GM12878 (cell line): ENCODE measurements around the gene SUFU. TPM values are rescaled to one million over a fixed set of nuclear protein-coding genes. Genes with fewer than 3 reads are reported as not detected.

ENCODE experiments used
- CHD1 ChIP-seq: IDR thresholded peaks from 2 replicates; pipeline ENCODE4 v1.6.1; 2012; ENCODE audit warnings: low read depth, low read length, improper control_type of control experiment
- CHD4 ChIP-seq: fragments of 200-600 bp; sonication (generic); IDR thresholded peaks from 2 replicates; pipeline ENCODE4 v1.6.1; 2016; ENCODE audit warnings: mild to moderate bottlenecking
- ESRRA ChIP-seq: IDR thresholded peaks from 2 replicates; pipeline ENCODE4 v1.6.1; 2012; ENCODE audit warnings: mild to moderate bottlenecking, low read length, improper control_type of control experiment
- GABPA ChIP-seq: IDR thresholded peaks from 2 replicates; pipeline ENCODE4 v1.6.1; 2014; ENCODE audit warnings: antibody characterized with exemption, low read depth, mild to moderate bottlenecking, inconsistent platforms
- HDGF ChIP-seq: fragments of 450-650 bp; IDR thresholded peaks from 2 replicates; pipeline ENCODE4 v1.6.1; 2016; ENCODE audit warnings: antibody characterized with exemption
- JUND ChIP-seq: IDR thresholded peaks from 2 replicates; pipeline ENCODE4 v1.6.1; 2012; ENCODE audit warnings: low read depth, mild to moderate bottlenecking, low read length, improper control_type of control experiment, moderate library complexity
- LARP7 ChIP-seq: fragments of 450-650 bp; IDR thresholded peaks from 2 replicates; pipeline ENCODE4 v1.6.1; 2017; ENCODE audit warnings: mild to moderate bottlenecking
- MLLT1 ChIP-seq: fragments of 450-650 bp; IDR thresholded peaks from 2 replicates; pipeline ENCODE4 v1.6.1; 2016; ENCODE audit warnings: mild to moderate bottlenecking
- MYC ChIP-seq: IDR thresholded peaks from 2 replicates; pipeline ENCODE4 v1.6.1; 2011; ENCODE audit warnings: mild to moderate bottlenecking, low read length, moderate library complexity, inconsistent platforms; ENCODE audit not compliant: insufficient read depth, insufficient replicate concordance, insufficient read length, severe bottlenecking
- NBN ChIP-seq: fragments of 450-650 bp; IDR thresholded peaks from 2 replicates; pipeline ENCODE4 v1.6.1; 2016
- NR2F1 ChIP-seq: fragments of 450-650 bp; conservative IDR thresholded peaks from 2 replicates; pipeline ENCODE4 v1.6.1; 2017; ENCODE audit warnings: mild to moderate bottlenecking
- PBX3 ChIP-seq: IDR thresholded peaks from 2 replicates; pipeline ENCODE4 v1.6.1; 2011; ENCODE audit warnings: mild to moderate bottlenecking, low read depth, low read length, moderate library complexity; ENCODE audit not compliant: insufficient replicate concordance
- POLR2AphosphoS2 ChIP-seq: IDR thresholded peaks from 2 replicates; pipeline ENCODE4 v1.6.1; 2011; ENCODE audit warnings: low read depth, mild to moderate bottlenecking, low read length, improper control_type of control experiment, moderate library complexity
- POLR2AphosphoS5 ChIP-seq: IDR thresholded peaks from 2 replicates; pipeline ENCODE4 v1.6.1; 2011; ENCODE audit warnings: mild to moderate bottlenecking, low read length, inconsistent platforms
- POU2F2 ChIP-seq: IDR thresholded peaks from 3 replicates; pipeline ENCODE4 v1.6.1; 2011; ENCODE audit warnings: low read depth, mild to moderate bottlenecking, low read length, borderline replicate concordance
- RAD51 ChIP-seq: fragments of 450-650 bp; IDR thresholded peaks from 2 replicates; pipeline ENCODE4 v1.6.1; 2016; ENCODE audit warnings: moderate library complexity, mild to moderate bottlenecking, inconsistent platforms
- RUNX3 ChIP-seq: IDR thresholded peaks from 2 replicates; pipeline ENCODE4 v1.6.1; 2012; ENCODE audit warnings: low read length, inconsistent platforms
- STAT1 ChIP-seq: fragments of 450-650 bp; conservative IDR thresholded peaks from 2 replicates; pipeline ENCODE4 v1.6.1; 2014; ENCODE audit warnings: antibody characterized with exemption, mild to moderate bottlenecking
- USF2 ChIP-seq: IDR thresholded peaks from 2 replicates; pipeline ENCODE4 v1.6.1; 2011; ENCODE audit warnings: low read depth, low read length, improper control_type of control experiment, borderline replicate concordance
- polyA plus RNA-seq, 11 experiments: library from polyadenylated mRNA; depleted of rRNA in 4 of 11; unstranded in 6 of 11; stranded (reverse) in 5 of 11; fragments of >200 nt; fragmentation: Nextera tagmentation in 4 of 11; fragmentation: Illumina TruSeq in 1 of 11; extraction: Ambion mirVana in 4 of 11; extraction: Trizol in 1 of 11; gene quantifications; 1 replicate in 1 of 11; 2 replicates in 10 of 11; pipeline versions ENCODE4 v1.2.1 to v1.2.3, GENCODE V29; 2011 to 2016; ENCODE audit warnings: inconsistent platforms in 2 of 11, missing spikeins in 2 of 11, low read depth in 1 of 11
- total RNA-seq, 4 experiments: library from RNA; depleted of rRNA in 3 of 4; stranded (reverse); fragments of >200 nt in 3 of 4; fragmentation: Illumina TruSeq in 1 of 4; extraction: Trizol in 1 of 4; gene quantifications; 2 replicates each; pipeline versions ENCODE4 v1.2.1 to v1.2.3, GENCODE V29; 2013 to 2021
- TF ChIP-seq, protein P1 (sequence below): fragments of 450-650 bp; IDR thresholded peaks from 2 replicates; pipeline ENCODE4 v1.6.1; 2017; ENCODE audit warnings: low read depth, mild to moderate bottlenecking, moderate library complexity
- TF ChIP-seq, protein P2 (sequence below): fragments of 450-650 bp; IDR thresholded peaks from 2 replicates; pipeline ENCODE4 v1.6.1; 2017; ENCODE audit warnings: mild to moderate bottlenecking
- TF ChIP-seq, protein P3 (sequence below): IDR thresholded peaks from 2 replicates; pipeline ENCODE4 v1.6.1; 2011; ENCODE audit warnings: borderline replicate concordance, low read depth, mild to moderate bottlenecking, moderate library complexity, low read length; ENCODE audit not compliant: insufficient read depth, poor library complexity, severe bottlenecking

The SUFU gene
- total and polyA plus RNA-seq, 10 of the 15 experiments (the other 5 are each of a cell fraction or from before 2014, with no cell fraction given) = 0.68 to 7.7 (median 2.4) TPM

- no peak for TF ChIP-seq PBX3
- TF ChIP-seq, protein P1, sequence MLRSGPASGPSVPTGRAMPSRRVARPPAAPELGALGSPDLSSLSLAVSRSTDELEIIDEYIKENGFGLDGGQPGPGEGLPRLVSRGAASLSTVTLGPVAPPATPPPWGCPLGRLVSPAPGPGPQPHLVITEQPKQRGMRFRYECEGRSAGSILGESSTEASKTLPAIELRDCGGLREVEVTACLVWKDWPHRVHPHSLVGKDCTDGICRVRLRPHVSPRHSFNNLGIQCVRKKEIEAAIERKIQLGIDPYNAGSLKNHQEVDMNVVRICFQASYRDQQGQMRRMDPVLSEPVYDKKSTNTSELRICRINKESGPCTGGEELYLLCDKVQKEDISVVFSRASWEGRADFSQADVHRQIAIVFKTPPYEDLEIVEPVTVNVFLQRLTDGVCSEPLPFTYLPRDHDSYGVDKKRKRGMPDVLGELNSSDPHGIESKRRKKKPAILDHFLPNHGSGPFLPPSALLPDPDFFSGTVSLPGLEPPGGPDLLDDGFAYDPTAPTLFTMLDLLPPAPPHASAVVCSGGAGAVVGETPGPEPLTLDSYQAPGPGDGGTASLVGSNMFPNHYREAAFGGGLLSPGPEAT = no peak
- no peak for TF ChIP-seq ESRRA
- no peak for TF ChIP-seq HDGF
- TF ChIP-seq RUNX3 = peak; percentile 76
- TF ChIP-seq NR2F1 = no peak
- no peak for TF ChIP-seq MYC
- no peak for TF ChIP-seq USF2
- TF ChIP-seq, protein P2, sequence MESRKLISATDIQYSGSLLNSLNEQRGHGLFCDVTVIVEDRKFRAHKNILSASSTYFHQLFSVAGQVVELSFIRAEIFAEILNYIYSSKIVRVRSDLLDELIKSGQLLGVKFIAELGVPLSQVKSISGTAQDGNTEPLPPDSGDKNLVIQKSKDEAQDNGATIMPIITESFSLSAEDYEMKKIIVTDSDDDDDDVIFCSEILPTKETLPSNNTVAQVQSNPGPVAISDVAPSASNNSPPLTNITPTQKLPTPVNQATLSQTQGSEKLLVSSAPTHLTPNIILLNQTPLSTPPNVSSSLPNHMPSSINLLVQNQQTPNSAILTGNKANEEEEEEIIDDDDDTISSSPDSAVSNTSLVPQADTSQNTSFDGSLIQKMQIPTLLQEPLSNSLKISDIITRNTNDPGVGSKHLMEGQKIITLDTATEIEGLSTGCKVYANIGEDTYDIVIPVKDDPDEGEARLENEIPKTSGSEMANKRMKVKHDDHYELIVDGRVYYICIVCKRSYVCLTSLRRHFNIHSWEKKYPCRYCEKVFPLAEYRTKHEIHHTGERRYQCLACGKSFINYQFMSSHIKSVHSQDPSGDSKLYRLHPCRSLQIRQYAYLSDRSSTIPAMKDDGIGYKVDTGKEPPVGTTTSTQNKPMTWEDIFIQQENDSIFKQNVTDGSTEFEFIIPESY = no peak; the same call in 1 of the 2 replicates
- TF ChIP-seq MLLT1 = 0 out of 2 replicates have a peak, but pooled peaks have one; percentile 26
- peak; percentile 39 for TF ChIP-seq GABPA
- TF ChIP-seq CHD1 = no peak
- TF ChIP-seq POU2F2 = no peak; the same call in 2 of the 3 replicates
- TF ChIP-seq JUND = no peak
- no peak for TF ChIP-seq RAD51
- TF ChIP-seq STAT1 = no peak
- TF ChIP-seq POLR2AphosphoS5 = no peak
- TF ChIP-seq, protein P3, sequence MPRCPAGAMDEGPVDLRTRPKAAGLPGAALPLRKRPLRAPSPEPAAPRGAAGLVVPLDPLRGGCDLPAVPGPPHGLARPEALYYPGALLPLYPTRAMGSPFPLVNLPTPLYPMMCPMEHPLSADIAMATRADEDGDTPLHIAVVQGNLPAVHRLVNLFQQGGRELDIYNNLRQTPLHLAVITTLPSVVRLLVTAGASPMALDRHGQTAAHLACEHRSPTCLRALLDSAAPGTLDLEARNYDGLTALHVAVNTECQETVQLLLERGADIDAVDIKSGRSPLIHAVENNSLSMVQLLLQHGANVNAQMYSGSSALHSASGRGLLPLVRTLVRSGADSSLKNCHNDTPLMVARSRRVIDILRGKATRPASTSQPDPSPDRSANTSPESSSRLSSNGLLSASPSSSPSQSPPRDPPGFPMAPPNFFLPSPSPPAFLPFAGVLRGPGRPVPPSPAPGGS = no peak
- TF ChIP-seq POLR2AphosphoS2 = no peak
- peak; percentile 63 for TF ChIP-seq LARP7
- peak; percentile 56; the same call in 1 of the 2 replicates for TF ChIP-seq NBN
- TF ChIP-seq CHD4 = no peak
Measured at GRCh38 chr10:102502337-102503151, 1.2 kb upstream of the SUFU start, which contains the start of gene ACTR1A (continued).
